GM18907 (cell line): ENCODE measurements around the gene COL23A1.
"Not testable (repeated sequence)": the region's sequence is repeated elsewhere in the genome, so short reads cannot be mapped to it uniquely, and the experiment has no call there.

Experiments used
- ATAC-seq: cut with Tn5 transposase; IDR thresholded peaks from one replicate; pipeline ENCODE4 v1.9.1; 2021; ENCODE audit warnings: mild to moderate bottlenecking, moderate library complexity; ENCODE audit not compliant: unreplicated experiment

Gene COL23A1

GRCh38 chr5:178204935-178205748, 385.1 kb downstream of the COL23A1 start:
- ATAC-seq = peak; percentile 49

GRCh38 chr5:178204182-178204934, 385.8 kb downstream of the COL23A1 start, which contains the start of gene HNRNPAB:
Gene HNRNPAB (plus strand): TSS chr5:178204533. CDS start chr5:178204838, 305 bp downstream.
- peak; percentile 88 for ATAC-seq

GRCh38 chr5:178203670-178204181, 386.5 kb downstream of the COL23A1 start:
- ATAC-seq = no peak

- no peak for ATAC-seq
Observed at GRCh38 chr5:178202541-178202940, 387.7 kb downstream of the COL23A1 start.

- no peak for ATAC-seq
Observed at GRCh38 chr5:178201927-178202235, 388.3 kb downstream of the COL23A1 start.

- no peak for ATAC-seq
Observed at GRCh38 chr5:178201221-178201926, 388.8 kb downstream of the COL23A1 start.

- ATAC-seq = no peak
Observed at GRCh38 chr5:178199581-178200434, 390.4 kb downstream of the COL23A1 start.

GRCh38 chr5:178198706-178199105, 391.5 kb downstream of the COL23A1 start:
- ATAC-seq = no peak

GRCh38 chr5:178198151-178198550, 392.0 kb downstream of the COL23A1 start:
- ATAC-seq = not testable (repeated sequence)

GRCh38 chr5:178196986-178197385, 393.2 kb downstream of the COL23A1 start:
- no peak for ATAC-seq

GRCh38 chr5:178196281-178196812, 393.8 kb downstream of the COL23A1 start:
- no peak for ATAC-seq

GRCh38 chr5:178194026-178194425, 396.2 kb downstream of the COL23A1 start:
- ATAC-seq = no peak

GRCh38 chr5:178193251-178193809, 396.9 kb downstream of the COL23A1 start:
- no peak for ATAC-seq

GRCh38 chr5:178192787-178193186, 397.4 kb downstream of the COL23A1 start:
- no peak for ATAC-seq

GRCh38 chr5:178192244-178192643, 397.9 kb downstream of the COL23A1 start:
- ATAC-seq = no peak

GRCh38 chr5:178191661-178192060, 398.5 kb downstream of the COL23A1 start:
- ATAC-seq = no peak

GRCh38 chr5:178189433-178189832, 400.8 kb downstream of the COL23A1 start:
- ATAC-seq = no peak
